ENCODE measurements around the gene SCGB2A2. TPM values are rescaled to one million over a fixed set of nuclear protein-coding genes. Genes with fewer than 3 reads are reported as not detected.

Gene SCGB2A2
- total and polyA plus RNA-seq, 8 donors: not detected

- intact Hi-C loops (cut with DNase I): no loop called here
- Histone ChIP-seq H3K27me3 (no peaks in the 10 kb centered on the region), H3K27ac (no peak overlapping the region), H3K36me3 (no peaks in the 10 kb centered on the region), H3K9me3 (no peaks in the 10 kb centered on the region), H3K4me3 (no peak overlapping the region), H3K4me1 (no peaks in the 10 kb centered on the region)
- DNase-seq (no peak), FAIRE-seq (no peak), ATAC-seq (no peak)
- no peak for TF ChIP-seq CTCF (IDR thresholded peaks at IDR 0.05)
Observed at GRCh38 chr11:62307950-62308349, 38.0 kb downstream of the SCGB2A2 start.

GRCh38 chr11:62309991-62310390 is 40.0 kb downstream of the SCGB2A2 start:
- FAIRE-seq: no peak
- Histone ChIP-seq H3K4me1 (no peaks in the 10 kb centered on the region), H3K27me3 (no peaks in the 10 kb centered on the region), H3K36me3 (no peaks in the 10 kb centered on the region), H3K4me3 (no peak overlapping the region), H3K27ac (no peak overlapping the region), H3K9me3 (no peaks in the 10 kb centered on the region)
- intact Hi-C loops (cut with DNase I): loop anchor here in 2 of 3 donors (10.0 kb wide), 2 partner anchors 135 to 145 kb away; no protein-coding TSS in a partner anchor
- TF ChIP-seq CTCF (IDR thresholded peaks at IDR 0.05): no peak
- ATAC-seq: no peak
- no peak for DNase-seq
- 48 to 63% methylated on average over 7 of the region's 7 CpGs for WGBS, 2 donors

- WGBS, 2 donors: 78 to 84% methylated on average over 1 of the region's 1 CpG
- no peak for FAIRE-seq
- H3K4me3 ChIP-seq: no peak overlapping the region
- H3K9me3 ChIP-seq: no peaks in the 10 kb centered on the region
- no peak overlapping the region for H3K27ac ChIP-seq
- intact Hi-C loops (cut with DNase I): loop anchor here in 2 of 3 donors (10.0 kb wide), 2 partner anchors 141 to 151 kb away; no protein-coding TSS in a partner anchor
- H3K36me3 ChIP-seq: no peaks in the 10 kb centered on the region
- no peaks in the 10 kb centered on the region for H3K4me1 ChIP-seq
- no peak for ATAC-seq
- no peak for DNase-seq
- H3K27me3 ChIP-seq: no peaks in the 10 kb centered on the region
- TF ChIP-seq CTCF (IDR thresholded peaks at IDR 0.05): no peak
Observed at GRCh38 chr11:62315431-62315830, 45.5 kb downstream of the SCGB2A2 start.

GRCh38 chr11:62322524-62322923 is 52.6 kb downstream of the SCGB2A2 start:
- no peak for DNase-seq
- no peak overlapping the region for H3K4me3 ChIP-seq
- no peaks in the 10 kb centered on the region for H3K9me3 ChIP-seq
- ATAC-seq: no peak
- no peak for TF ChIP-seq CTCF (IDR thresholded peaks at IDR 0.05)
- H3K4me1 ChIP-seq: peaks cover 0 to 4% (median 0%) of the 10 kb centered on the region in 3 donors
- 79 to 86% methylated on average over 2 of the region's 2 CpGs for WGBS, 2 donors
- intact Hi-C loops (cut with DNase I): no loop called here
- no peak for FAIRE-seq
- no peaks in the 10 kb centered on the region for H3K27me3 ChIP-seq
- no peaks in the 10 kb centered on the region for H3K36me3 ChIP-seq
- H3K27ac ChIP-seq: no peak overlapping the region

Other genes starting within 250 kb of the SCGB2A2 start
- 10 to 100 TPM in 2 of 6 donors, 1 to 10 TPM in 4; 6.2 to 15.0 (median 8.0) TPM for gene INCENP, start 146.1 kb upstream of the SCGB2A2 start, total RNA-seq
- 1 to 10 TPM; 3.7 to 4.8 TPM for gene INCENP, start 146.1 kb upstream of the SCGB2A2 start, polyA plus RNA-seq
- gene SCGB1D1, start 79.9 kb upstream of the SCGB2A2 start, total RNA-seq: not detected
- not detected for gene SCGB1D1, start 79.9 kb upstream of the SCGB2A2 start, polyA plus RNA-seq
- gene SCGB2A1, start 61.5 kb upstream of the SCGB2A2 start, total RNA-seq: 1 to 10 TPM; 1.4 to 5.3 (median 2.4) TPM
- gene SCGB2A1, start 61.5 kb upstream of the SCGB2A2 start, polyA plus RNA-seq: 100 to 1,000 TPM in 1 of 2 donors, 10 to 100 TPM in 1; 13.8 to 101 TPM
- gene SCGB1D2, start 27.9 kb upstream of the SCGB2A2 start, total RNA-seq: 1 to 10 TPM in 1 of 6 donors, under 1 TPM in 4, not detected in 1; 0.47 to 1.1 (median 0.65) TPM
- gene SCGB1D2, start 27.9 kb upstream of the SCGB2A2 start, polyA plus RNA-seq: 1 to 10 TPM in 1 of 2 donors, not detected in 1; 3.9 TPM
- not detected for gene SCGB1D4, start 28.9 kb downstream of the SCGB2A2 start, total RNA-seq
- gene SCGB1D4, start 28.9 kb downstream of the SCGB2A2 start, polyA plus RNA-seq: not detected
- gene ASRGL1, start 67.3 kb downstream of the SCGB2A2 start, total RNA-seq: 10 to 100 TPM in 5 of 6 donors, 1 to 10 TPM in 1; 8.7 to 26.5 (median 12.4) TPM
- gene ASRGL1, start 67.3 kb downstream of the SCGB2A2 start, polyA plus RNA-seq: 10 to 100 TPM in 1 of 2 donors, 1 to 10 TPM in 1; 8.1 to 15.8 TPM
- 1 to 10 TPM in 1 of 6 donors, not detected in 5; 4.3 TPM for gene SCGB1A1, start 148.9 kb downstream of the SCGB2A2 start, total RNA-seq
- gene SCGB1A1, start 148.9 kb downstream of the SCGB2A2 start, polyA plus RNA-seq: under 1 TPM in 1 of 2 donors, not detected in 1; 0.94 TPM